NCI-H2081 treated with DMSO at 0.1 percent for 48 hours (cell line): Measurements from ENCODE around the gene CXCR5.
"Not testable (repeated sequence)": the region's sequence is repeated elsewhere in the genome, so short reads cannot be mapped to it uniquely, and the experiment has no call there.

Source experiments
- DNase-seq: peaks from one replicate; lab custom pipeline; 2025; lab: John Stamatoyannopoulos, UW

The CXCR5 gene, protein sequence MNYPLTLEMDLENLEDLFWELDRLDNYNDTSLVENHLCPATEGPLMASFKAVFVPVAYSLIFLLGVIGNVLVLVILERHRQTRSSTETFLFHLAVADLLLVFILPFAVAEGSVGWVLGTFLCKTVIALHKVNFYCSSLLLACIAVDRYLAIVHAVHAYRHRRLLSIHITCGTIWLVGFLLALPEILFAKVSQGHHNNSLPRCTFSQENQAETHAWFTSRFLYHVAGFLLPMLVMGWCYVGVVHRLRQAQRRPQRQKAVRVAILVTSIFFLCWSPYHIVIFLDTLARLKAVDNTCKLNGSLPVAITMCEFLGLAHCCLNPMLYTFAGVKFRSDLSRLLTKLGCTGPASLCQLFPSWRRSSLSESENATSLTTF

GRCh38 chr11:118883368-118884071 lies at the start of gene CXCR5:
Gene CXCR5, plus strand, starts transcription at chr11:118883892. Its CDS starts 50 bp downstream, at chr11:118883942.
- no peak for DNase-seq

GRCh38 chr11:118834427-118835028 lies 49.2 kb upstream of the CXCR5 start:
- no peak for DNase-seq

- DNase-seq: no peak
Measured at GRCh38 chr11:118837868-118838267, 45.8 kb upstream of the CXCR5 start.

GRCh38 chr11:118838905-118839553 lies 44.7 kb upstream of the CXCR5 start:
- no peak for DNase-seq

- DNase-seq: no peak
Measured at GRCh38 chr11:118841469-118842242, 42.0 kb upstream of the CXCR5 start.

DNA sequence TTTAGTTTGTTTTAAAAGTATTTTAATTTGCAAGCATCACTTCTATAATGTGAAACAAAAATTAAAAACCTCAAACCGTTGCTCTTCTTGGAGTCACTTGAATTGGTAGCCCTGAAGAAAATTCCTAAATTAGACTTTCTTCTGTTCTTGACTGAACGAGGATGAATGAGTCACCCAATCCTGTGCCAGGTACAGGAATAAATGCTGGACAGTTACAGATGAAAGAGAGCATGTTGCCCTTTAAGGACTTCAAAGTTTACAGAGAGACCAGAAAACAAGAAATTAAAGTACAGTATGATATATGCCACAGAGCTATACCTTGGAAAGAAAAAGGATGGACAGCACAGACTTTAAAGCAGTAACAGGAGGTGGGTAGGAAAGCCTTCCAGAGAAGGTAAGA lies 41.3 kb upstream of the CXCR5 start:
- DNase-seq: no peak

- not testable (repeated sequence) for DNase-seq
Measured at GRCh38 chr11:118842843-118843242, 40.8 kb upstream of the CXCR5 start.

GRCh38 chr11:118843565-118843964 lies 40.1 kb upstream of the CXCR5 start:
- no peak for DNase-seq

- DNase-seq: no peak
Measured at GRCh38 chr11:118845369-118845768, 38.3 kb upstream of the CXCR5 start.

DNA sequence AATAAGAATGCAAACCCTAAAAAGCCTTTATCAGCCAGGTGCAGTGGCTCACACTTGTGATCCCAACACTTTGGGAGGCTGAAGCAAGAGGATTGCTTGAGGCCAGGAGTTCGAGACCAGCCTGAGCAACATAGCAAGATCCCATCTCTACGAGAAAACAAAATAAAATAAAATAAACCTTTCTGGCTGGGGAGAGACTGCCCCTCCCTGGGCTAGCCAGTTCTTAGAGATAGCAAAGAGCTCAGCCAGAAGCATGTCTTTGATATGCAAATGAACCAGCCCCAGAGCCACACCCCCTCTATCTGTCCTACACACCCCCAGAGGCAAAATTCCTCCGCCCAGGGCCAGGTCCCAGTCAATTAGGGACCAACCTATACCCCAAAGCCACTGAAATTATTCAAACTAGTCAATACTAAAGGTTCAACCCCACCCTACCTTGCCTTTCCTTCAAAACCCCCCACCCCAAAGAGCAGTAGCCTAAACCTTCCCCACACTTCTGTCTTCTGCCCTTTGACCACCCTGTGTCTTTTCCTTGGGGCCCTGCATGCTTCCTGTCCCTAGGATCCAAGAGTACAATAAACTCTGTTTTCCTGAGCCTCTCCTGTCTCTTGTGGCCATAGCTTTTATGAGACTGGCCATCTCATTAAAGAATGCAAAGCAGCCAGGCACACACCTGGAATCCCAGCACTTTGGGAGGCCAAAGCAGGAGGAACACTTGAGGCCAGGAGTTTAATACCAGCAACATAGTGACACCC lies 37.3 kb upstream of the CXCR5 start:
- no peak for DNase-seq

DNA sequence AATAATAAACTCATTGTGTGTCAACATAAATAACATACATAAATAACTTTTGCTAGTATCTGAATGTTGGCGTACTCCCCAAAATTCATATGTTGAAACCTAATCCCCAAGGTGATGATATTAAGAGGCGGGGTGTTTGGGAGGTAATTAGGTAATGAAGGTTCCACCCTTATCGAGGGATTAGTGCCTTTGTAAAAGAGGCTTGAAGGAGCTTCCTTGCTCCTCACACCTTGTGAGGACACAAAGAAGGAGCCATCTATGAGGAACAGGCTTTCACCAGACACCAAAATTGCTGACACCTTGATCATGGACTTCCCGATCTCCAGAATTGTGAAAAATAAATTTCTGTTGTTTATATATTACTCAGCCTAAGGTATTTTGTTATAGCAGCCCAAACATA lies 33.9 kb upstream of the CXCR5 start:
- DNase-seq: no peak

- no peak for DNase-seq
Measured at GRCh38 chr11:118851970-118852369, 31.7 kb upstream of the CXCR5 start.

DNA sequence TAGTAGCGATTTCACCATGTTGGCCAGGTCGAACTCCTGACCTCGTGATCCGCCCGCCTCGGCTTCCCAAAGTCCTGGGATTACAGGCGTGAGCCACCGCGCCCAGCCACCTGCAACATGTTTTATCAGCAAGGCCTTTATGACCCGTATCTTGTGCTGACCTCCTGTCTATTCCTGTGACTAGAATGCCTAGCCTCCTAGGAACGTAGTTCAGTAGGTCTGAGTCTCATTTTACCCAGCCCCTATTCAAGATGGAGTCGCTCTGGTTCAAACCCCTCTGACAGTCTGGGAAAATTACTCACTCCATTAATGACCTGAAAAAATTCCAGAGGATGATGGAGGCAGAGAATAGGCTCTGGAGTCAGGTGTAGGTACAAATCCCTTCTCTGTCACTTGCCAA lies 30.0 kb upstream of the CXCR5 start:
- no peak for DNase-seq

GRCh38 chr11:118856314-118856713 lies 27.4 kb upstream of the CXCR5 start:
- no peak for DNase-seq

GRCh38 chr11:118857385-118857784 lies 26.3 kb upstream of the CXCR5 start:
- DNase-seq: no peak

GRCh38 chr11:118859973-118860372 lies 23.7 kb upstream of the CXCR5 start:
- no peak for DNase-seq

DNA sequence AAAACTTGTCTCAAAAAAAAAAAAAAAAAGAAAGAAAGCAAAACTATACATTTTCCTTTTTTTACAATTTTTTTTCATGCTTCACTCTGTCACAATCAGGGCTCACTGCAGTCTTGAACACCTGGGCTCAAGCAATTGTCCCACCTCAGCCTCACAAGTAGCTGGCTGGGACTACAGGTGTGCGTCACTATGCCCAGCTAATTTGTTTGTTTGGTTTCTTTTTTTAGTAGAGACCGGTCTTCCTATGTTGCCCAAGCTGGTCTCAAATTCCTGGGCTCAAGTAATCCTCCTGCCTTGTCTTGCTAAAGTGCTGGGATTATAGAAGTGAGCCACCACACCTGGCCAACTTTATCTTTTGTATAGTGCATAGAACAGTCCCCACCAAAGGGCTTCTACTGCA lies 15.0 kb upstream of the CXCR5 start:
- DNase-seq: no peak

DNA sequence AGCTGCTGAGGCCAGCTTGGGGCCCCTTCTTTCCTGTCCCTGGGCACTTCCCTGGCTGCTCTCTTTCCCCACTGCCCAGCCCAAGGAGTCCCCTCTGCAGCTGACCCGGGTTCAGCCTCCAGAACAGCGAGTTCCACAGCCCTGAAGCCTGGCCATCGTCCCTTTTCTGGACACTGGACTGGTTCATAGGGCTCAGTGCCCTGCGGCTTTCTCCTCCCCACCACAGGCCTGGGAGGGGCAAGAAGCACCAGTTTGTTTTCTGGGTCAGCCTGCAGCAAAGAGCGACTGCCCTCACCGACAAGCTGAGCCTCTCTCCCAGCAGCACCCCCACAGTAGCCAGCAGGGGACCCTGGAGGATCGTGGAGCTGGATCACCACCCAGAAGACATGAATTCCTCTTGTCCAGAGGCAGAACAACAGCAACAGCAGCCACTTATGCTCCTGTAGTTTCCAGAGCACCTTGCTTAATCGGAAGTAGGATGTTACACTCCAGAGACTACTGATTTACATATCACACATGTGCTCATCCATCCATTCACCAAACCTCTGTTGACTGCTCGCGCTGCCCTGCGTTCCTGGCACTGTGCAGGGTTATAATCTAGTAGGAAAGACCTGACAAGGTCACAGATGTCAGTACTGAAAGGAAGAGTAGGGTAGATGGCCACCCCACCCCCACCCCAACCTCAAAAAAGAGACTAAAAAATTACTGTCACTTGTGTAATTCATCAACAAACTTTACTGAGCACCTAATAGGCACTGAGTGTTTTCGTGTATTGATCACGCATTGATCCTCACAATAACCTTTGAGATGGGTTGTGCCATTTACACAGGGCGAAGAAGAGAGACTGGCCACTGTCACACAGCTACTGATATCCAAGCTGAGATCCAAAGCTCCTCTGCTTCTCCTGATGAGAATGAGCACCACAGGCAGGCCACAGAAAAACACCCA lies 13.0 kb upstream of the CXCR5 start:
- no peak for DNase-seq

DNA sequence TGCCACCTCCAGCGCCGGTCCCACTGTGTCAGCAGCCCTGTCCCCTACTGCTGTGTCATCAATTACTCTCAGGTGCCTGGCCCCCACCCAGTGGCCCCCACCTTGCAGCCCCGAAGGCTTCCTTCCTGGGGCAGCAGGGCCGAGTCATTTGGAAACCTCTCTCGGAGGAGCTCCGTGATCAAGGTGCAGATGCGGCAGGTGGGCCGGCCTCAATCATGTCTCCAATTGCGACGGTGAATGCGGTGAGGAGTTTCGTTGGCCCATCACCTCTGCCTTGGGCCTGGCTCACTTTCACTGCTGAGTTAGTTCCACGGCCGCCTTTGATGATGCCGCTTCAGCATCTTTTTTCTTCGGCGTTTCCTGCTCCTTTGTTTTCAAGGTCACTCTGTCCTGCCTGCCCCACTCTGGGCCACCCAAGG lies 11.3 kb upstream of the CXCR5 start:
- no peak for DNase-seq

- no peak for DNase-seq
Measured at GRCh38 chr11:118873804-118874203, 9.9 kb upstream of the CXCR5 start.
